HepG2 (cell line): ENCODE results near the gene PIP4K2C. TPM values are rescaled to one million over a fixed set of nuclear protein-coding genes. Genes with fewer than 3 reads are reported as not detected.

Experiments used
- FOXK2 ChIP-seq: fragments of 450-650 bp; IDR thresholded peaks from 2 replicates; pipeline ENCODE4 v1.6.1; 2016
- KDM6A ChIP-seq: IDR thresholded peaks from 2 replicates; pipeline ENCODE4 v1.6.1; 2016; ENCODE audit warnings: low read depth
- NBN ChIP-seq: fragments of 450-650 bp; conservative IDR thresholded peaks from 2 replicates; pipeline ENCODE4 v1.6.1; 2017
- NR2C2 ChIP-seq: sonication (generic); formaldehyde crosslinking; IDR thresholded peaks from 2 replicates; pipeline ENCODE4 v1.4.0; 2020; ENCODE audit warnings: missing genetic modification reagents, mild to moderate bottlenecking, moderate library complexity, borderline replicate concordance
- SNAI1 ChIP-seq: sonication (generic); formaldehyde crosslinking; IDR thresholded peaks from 2 replicates; pipeline ENCODE4 v1.5.0; 2020; ENCODE audit warnings: mild to moderate bottlenecking, missing genetic modification reagents, borderline replicate concordance
- SUZ12 ChIP-seq: fragments of 150-350 bp; IDR thresholded peaks from 2 replicates; pipeline ENCODE4 v1.6.1; 2014; ENCODE audit warnings: low read depth, low read length
- ZBTB42 ChIP-seq: sonication (generic); formaldehyde crosslinking; IDR thresholded peaks from 2 replicates; pipeline ENCODE4 v1.5.0; 2020; ENCODE audit warnings: mild to moderate bottlenecking, missing genetic modification reagents
- ZFP36L1 ChIP-seq: sonication (generic); formaldehyde crosslinking; IDR thresholded peaks from 2 replicates; pipeline ENCODE4 v1.8.0; 2022; ENCODE audit warnings: mild to moderate bottlenecking, missing genetic modification reagents, moderate library complexity
- ZNF562 ChIP-seq: sonication (generic); formaldehyde crosslinking; IDR thresholded peaks from 2 replicates; pipeline ENCODE4 v1.8.0; 2022; ENCODE audit warnings: missing genetic modification reagents, borderline replicate concordance
- ZNF766 ChIP-seq: sonication (generic); formaldehyde crosslinking; IDR thresholded peaks from 2 replicates; pipeline ENCODE4 v1.5.0; 2020; ENCODE audit warnings: missing genetic modification reagents, borderline replicate concordance
- ZNF83 ChIP-seq: sonication (generic); formaldehyde crosslinking; IDR thresholded peaks from 2 replicates; pipeline ENCODE4 v1.4.0; 2020; ENCODE audit warnings: missing genetic modification reagents, mild to moderate bottlenecking, borderline replicate concordance
- ZNF891 ChIP-seq: sonication (generic); formaldehyde crosslinking; IDR thresholded peaks from 2 replicates; pipeline ENCODE4 v1.5.0; 2020; ENCODE audit warnings: mild to moderate bottlenecking, missing genetic modification reagents
- polyA plus RNA-seq, 8 experiments: library from polyadenylated mRNA; depleted of rRNA in 3 of 8; stranded (reverse) in 7 of 8; unstranded in 1 of 8; fragments of >200 nt; fragmentation: Illumina TruSeq in 4 of 8; extraction: Trizol in 4 of 8; gene quantifications; 2 replicates each; pipeline versions ENCODE4 v1.2.1 to v1.2.3, GENCODE V29; 2011 to 2016; ENCODE audit warnings: low read depth in 4 of 8, missing spikeins in 1 of 8, mixed read lengths in 1 of 8; ENCODE audit not compliant: insufficient read depth in 1 of 8
- total RNA-seq, 5 experiments: library from RNA; depleted of rRNA; stranded (reverse); fragments of >200 nt; fragmentation: Illumina TruSeq; extraction: Trizol; gene quantifications; 2 replicates each; pipeline ENCODE4 v1.2.3, GENCODE V29; 2016; ENCODE audit warnings: low read depth in 1 of 5
- TF ChIP-seq, protein P1 (sequence below): sonication (generic); formaldehyde crosslinking; IDR thresholded peaks from 2 replicates; pipeline ENCODE4 v1.5.1; 2020; ENCODE audit warnings: mild to moderate bottlenecking, missing genetic modification reagents, moderate library complexity
- TF ChIP-seq, protein P2 (sequence below): sonication (generic); formaldehyde crosslinking; IDR thresholded peaks from 2 replicates; pipeline ENCODE4 v1.8.1; 2023; ENCODE audit warnings: mild to moderate bottlenecking, missing genetic modification reagents
- TF ChIP-seq, protein P3 (sequence below): sonication (generic); formaldehyde crosslinking; IDR thresholded peaks from 2 replicates; pipeline ENCODE4 v1.4.0; 2020; ENCODE audit warnings: mild to moderate bottlenecking, low read depth, missing genetic modification reagents
- TF ChIP-seq, protein P4 (sequence below): sonication (generic); formaldehyde crosslinking; IDR thresholded peaks from one replicate; pipeline ENCODE4 v1.5.1; 2020; ENCODE audit warnings: mild to moderate bottlenecking, missing genetic modification reagents; ENCODE audit errors: not compliant biosample characterization

Gene PIP4K2C
- total and polyA plus RNA-seq, 2 of the 13 experiments (the other 11 are each of a cell fraction or from before 2014, with no cell fraction given), result 23.3 to 26.4 TPM

DNA sequence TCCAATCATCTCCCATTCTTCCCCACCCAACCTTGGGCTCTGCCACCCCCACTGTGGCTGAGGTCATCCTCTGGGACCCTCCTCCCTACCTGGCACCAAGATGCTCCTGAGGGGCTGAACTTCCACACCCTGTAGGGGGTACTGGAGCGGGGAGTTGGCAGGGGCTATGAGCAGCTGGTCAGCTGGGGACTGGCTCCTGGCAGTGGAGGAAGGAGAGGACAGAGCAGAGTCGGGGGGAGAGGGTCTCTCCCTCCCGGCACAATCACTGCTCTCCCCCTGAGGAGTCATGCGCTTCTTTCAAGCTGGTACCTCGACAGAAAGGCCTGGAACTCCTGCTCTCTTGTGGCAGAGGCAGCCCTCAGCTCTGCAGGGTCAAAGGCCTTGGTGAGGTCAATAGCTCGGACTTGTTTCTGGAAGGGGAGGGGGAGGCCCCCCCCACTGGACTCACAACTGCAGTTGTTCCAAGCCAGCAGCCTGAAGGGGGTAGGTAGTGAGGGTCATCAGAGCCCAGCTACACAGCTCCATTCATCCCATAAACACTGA is 40.0 kb downstream of the PIP4K2C start (continued):
- TF ChIP-seq SNAI1 (CRISPR knock-in tag), result no peak
- no peak for TF ChIP-seq ZNF766 (CRISPR knock-in tag)
- TF ChIP-seq ZNF562, result no peak
- TF ChIP-seq, protein P1, sequence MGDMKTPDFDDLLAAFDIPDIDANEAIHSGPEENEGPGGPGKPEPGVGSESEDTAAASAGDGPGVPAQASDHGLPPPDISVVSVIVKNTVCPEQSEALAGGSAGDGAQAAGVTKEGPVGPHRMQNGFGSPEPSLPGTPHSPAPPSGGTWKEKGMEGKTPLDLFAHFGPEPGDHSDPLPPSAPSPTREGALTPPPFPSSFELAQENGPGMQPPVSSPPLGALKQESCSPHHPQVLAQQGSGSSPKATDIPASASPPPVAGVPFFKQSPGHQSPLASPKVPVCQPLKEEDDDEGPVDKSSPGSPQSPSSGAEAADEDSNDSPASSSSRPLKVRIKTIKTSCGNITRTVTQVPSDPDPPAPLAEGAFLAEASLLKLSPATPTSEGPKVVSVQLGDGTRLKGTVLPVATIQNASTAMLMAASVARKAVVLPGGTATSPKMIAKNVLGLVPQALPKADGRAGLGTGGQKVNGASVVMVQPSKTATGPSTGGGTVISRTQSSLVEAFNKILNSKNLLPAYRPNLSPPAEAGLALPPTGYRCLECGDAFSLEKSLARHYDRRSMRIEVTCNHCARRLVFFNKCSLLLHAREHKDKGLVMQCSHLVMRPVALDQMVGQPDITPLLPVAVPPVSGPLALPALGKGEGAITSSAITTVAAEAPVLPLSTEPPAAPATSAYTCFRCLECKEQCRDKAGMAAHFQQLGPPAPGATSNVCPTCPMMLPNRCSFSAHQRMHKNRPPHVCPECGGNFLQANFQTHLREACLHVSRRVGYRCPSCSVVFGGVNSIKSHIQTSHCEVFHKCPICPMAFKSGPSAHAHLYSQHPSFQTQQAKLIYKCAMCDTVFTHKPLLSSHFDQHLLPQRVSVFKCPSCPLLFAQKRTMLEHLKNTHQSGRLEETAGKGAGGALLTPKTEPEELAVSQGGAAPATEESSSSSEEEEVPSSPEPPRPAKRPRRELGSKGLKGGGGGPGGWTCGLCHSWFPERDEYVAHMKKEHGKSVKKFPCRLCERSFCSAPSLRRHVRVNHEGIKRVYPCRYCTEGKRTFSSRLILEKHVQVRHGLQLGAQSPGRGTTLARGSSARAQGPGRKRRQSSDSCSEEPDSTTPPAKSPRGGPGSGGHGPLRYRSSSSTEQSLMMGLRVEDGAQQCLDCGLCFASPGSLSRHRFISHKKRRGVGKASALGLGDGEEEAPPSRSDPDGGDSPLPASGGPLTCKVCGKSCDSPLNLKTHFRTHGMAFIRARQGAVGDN (CRISPR knock-in tag), result peak; percentile 48
- TF ChIP-seq ZFP36L1 (CRISPR knock-in tag), result no peak
- 0 out of 2 replicates have a peak, but pooled peaks have one; percentile 45 for TF ChIP-seq NR2C2 (CRISPR knock-in tag)
- TF ChIP-seq, protein P2, sequence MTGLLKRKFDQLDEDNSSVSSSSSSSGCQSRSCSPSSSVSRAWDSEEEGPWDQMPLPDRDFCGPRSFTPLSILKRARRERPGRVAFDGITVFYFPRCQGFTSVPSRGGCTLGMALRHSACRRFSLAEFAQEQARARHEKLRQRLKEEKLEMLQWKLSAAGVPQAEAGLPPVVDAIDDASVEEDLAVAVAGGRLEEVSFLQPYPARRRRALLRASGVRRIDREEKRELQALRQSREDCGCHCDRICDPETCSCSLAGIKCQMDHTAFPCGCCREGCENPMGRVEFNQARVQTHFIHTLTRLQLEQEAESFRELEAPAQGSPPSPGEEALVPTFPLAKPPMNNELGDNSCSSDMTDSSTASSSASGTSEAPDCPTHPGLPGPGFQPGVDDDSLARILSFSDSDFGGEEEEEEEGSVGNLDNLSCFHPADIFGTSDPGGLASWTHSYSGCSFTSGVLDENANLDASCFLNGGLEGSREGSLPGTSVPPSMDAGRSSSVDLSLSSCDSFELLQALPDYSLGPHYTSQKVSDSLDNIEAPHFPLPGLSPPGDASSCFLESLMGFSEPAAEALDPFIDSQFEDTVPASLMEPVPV (CRISPR knock-in tag), result no peak
- no peak for TF ChIP-seq KDM6A (CRISPR knock-in tag)
- no peak for TF ChIP-seq ZBTB42 (CRISPR knock-in tag)
- TF ChIP-seq FOXK2, result no peak
- no peak for TF ChIP-seq ZNF83 (CRISPR knock-in tag)
- no peak for TF ChIP-seq NBN
- TF ChIP-seq, protein P3, sequence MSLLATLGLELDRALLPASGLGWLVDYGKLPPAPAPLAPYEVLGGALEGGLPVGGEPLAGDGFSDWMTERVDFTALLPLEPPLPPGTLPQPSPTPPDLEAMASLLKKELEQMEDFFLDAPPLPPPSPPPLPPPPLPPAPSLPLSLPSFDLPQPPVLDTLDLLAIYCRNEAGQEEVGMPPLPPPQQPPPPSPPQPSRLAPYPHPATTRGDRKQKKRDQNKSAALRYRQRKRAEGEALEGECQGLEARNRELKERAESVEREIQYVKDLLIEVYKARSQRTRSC (CRISPR knock-in tag), result no peak
- no peak for TF ChIP-seq ZNF891
- TF ChIP-seq SUZ12, result no peak
- TF ChIP-seq, protein P4, sequence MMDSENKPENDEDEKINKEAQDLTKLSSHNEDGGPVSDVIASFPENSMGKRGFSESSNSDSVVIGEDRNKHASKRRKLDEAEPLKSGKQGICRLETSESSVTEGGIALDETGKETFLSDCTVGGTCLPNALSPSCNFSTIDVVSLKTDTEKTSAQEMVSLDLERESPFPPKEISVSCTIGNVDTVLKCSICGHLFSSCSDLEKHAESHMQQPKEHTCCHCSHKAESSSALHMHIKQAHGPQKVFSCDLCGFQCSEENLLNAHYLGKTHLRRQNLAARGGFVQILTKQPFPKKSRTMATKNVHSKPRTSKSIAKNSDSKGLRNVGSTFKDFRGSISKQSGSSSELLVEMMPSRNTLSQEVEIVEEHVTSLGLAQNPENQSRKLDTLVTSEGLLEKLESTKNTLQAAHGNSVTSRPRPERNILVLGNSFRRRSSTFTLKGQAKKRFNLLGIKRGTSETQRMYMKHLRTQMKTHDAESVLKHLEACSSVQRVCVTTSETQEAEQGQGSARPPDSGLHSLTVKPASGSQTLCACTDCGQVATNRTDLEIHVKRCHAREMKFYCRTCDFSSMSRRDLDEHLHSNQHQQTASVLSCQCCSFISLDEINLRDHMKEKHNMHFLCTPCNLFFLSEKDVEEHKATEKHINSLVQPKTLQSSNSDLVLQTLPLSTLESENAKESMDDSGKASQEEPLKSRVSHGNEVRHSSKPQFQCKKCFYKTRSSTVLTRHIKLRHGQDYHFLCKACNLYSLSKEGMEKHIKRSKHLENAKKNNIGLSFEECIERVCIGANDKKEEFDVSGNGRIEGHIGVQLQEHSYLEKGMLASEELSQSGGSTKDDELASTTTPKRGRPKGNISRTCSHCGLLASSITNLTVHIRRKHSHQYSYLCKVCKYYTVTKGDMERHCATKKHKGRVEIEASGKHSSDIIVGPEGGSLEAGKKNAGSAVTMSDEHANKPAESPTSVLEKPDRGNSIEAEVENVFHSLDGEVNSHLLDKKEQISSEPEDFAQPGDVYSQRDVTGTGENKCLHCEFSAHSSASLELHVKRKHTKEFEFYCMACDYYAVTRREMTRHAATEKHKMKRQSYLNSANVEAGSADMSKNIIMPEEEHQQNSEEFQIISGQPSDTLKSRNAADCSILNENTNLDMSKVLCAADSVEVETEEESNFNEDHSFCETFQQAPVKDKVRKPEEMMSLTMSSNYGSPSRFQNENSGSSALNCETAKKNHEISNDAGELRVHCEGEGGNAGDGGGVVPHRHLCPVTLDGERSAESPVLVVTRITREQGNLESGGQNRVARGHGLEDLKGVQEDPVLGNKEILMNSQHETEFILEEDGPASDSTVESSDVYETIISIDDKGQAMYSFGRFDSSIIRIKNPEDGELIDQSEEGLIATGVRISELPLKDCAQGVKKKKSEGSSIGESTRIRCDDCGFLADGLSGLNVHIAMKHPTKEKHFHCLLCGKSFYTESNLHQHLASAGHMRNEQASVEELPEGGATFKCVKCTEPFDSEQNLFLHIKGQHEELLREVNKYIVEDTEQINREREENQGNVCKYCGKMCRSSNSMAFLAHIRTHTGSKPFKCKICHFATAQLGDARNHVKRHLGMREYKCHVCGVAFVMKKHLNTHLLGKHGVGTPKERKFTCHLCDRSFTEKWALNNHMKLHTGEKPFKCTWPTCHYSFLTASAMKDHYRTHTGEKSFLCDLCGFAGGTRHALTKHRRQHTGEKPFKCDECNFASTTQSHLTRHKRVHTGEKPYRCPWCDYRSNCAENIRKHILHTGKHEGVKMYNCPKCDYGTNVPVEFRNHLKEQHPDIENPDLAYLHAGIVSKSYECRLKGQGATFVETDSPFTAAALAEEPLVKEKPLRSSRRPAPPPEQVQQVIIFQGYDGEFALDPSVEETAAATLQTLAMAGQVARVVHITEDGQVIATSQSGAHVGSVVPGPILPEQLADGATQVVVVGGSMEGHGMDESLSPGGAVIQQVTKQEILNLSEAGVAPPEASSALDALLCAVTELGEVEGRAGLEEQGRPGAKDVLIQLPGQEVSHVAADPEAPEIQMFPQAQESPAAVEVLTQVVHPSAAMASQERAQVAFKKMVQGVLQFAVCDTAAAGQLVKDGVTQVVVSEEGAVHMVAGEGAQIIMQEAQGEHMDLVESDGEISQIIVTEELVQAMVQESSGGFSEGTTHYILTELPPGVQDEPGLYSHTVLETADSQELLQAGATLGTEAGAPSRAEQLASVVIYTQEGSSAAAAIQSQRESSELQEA (CRISPR knock-in tag), result no peak
